ENCODE data around the gene MAGEA10.

DNA sequence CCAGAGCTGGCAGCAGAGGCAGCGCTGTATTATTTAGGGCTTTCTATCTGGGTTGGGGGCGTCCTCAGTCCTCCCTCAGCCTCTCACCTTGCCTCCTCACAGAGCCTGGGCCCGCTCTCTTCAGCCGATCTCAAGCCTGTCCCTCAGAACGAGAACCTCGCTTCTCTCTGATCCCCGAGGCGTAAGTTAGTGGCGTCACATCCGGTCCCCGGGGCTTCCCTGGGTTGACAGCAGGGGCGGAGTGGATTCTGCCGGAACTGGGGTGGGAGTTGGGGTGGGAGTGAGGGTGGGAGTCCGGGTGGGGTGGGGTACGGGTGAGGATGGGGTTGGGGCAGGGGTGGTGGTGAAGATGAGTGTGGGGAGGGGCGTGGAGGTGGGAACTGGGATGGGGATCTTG is at the start of gene MAGEA10:
- TF ChIP-seq, protein P1, sequence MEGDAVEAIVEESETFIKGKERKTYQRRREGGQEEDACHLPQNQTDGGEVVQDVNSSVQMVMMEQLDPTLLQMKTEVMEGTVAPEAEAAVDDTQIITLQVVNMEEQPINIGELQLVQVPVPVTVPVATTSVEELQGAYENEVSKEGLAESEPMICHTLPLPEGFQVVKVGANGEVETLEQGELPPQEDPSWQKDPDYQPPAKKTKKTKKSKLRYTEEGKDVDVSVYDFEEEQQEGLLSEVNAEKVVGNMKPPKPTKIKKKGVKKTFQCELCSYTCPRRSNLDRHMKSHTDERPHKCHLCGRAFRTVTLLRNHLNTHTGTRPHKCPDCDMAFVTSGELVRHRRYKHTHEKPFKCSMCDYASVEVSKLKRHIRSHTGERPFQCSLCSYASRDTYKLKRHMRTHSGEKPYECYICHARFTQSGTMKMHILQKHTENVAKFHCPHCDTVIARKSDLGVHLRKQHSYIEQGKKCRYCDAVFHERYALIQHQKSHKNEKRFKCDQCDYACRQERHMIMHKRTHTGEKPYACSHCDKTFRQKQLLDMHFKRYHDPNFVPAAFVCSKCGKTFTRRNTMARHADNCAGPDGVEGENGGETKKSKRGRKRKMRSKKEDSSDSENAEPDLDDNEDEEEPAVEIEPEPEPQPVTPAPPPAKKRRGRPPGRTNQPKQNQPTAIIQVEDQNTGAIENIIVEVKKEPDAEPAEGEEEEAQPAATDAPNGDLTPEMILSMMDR (IDR thresholded peaks at IDR 0.05): no peak
- no peak for TF ChIP-seq POLR2A (IDR thresholded peaks at IDR 0.05)

Measured in lower leg skin (tissue), 3 donors.